ENCODE results near the gene YAF2.

GRCh38 chr12:42285431-42285830 lies 47.4 kb upstream of the YAF2 start:
- TF ChIP-seq DMTF1 (CRISPR knock-in tag; IDR thresholded peaks at IDR 0.05) (no peak), ADNP (CRISPR knock-in tag; IDR thresholded peaks at IDR 0.05) (no peak), ZNF687 (CRISPR knock-in tag; IDR thresholded peaks at IDR 0.05) (no peak), BHLHE40 (IDR thresholded peaks at IDR 0.05; ENCODE audit: low read length) (no peak), TARDBP (CRISPR knock-in tag; IDR thresholded peaks at IDR 0.05) (no peak), TAF1 (CRISPR knock-in tag; IDR thresholded peaks at IDR 0.05) (no peak)

Data from HepG2 (cell line).